ENCODE data around the gene APOA4. TPM values are rescaled to one million over a fixed set of nuclear protein-coding genes. Genes with fewer than 3 reads are reported as not detected.

The APOA4 gene
- total and polyA plus RNA-seq, 9 of the 15 experiments (the other 6 are each of a cell fraction or from before 2014, with no cell fraction given): 0.07 TPM; not detected in 8

DNA sequence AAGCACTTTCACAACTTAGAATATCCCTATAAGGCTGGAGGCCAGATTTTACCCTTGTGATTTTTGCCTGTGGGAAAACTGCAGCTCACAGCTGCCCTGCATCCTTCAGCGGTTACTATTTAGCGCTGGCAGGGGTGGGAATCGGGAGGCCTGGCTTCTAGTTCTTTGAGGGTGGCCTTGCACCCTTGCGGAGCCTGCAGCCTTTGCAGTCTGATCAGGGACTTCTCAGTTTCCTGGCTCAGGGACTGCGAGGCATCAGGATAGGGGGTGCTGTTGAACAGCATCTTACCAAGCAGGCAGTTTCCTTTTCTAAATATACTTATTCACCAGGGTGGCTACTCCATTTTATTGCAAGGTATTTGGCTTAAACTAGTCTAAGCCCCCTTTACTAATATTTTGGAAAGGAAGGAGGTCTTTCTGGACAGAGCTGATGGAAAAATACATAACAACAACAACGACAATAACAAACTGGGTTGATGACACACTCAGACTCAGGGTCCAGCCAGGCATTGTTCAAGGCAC is 17.2 kb upstream of the APOA4 start (continued):
- TF ChIP-seq, protein P1, sequence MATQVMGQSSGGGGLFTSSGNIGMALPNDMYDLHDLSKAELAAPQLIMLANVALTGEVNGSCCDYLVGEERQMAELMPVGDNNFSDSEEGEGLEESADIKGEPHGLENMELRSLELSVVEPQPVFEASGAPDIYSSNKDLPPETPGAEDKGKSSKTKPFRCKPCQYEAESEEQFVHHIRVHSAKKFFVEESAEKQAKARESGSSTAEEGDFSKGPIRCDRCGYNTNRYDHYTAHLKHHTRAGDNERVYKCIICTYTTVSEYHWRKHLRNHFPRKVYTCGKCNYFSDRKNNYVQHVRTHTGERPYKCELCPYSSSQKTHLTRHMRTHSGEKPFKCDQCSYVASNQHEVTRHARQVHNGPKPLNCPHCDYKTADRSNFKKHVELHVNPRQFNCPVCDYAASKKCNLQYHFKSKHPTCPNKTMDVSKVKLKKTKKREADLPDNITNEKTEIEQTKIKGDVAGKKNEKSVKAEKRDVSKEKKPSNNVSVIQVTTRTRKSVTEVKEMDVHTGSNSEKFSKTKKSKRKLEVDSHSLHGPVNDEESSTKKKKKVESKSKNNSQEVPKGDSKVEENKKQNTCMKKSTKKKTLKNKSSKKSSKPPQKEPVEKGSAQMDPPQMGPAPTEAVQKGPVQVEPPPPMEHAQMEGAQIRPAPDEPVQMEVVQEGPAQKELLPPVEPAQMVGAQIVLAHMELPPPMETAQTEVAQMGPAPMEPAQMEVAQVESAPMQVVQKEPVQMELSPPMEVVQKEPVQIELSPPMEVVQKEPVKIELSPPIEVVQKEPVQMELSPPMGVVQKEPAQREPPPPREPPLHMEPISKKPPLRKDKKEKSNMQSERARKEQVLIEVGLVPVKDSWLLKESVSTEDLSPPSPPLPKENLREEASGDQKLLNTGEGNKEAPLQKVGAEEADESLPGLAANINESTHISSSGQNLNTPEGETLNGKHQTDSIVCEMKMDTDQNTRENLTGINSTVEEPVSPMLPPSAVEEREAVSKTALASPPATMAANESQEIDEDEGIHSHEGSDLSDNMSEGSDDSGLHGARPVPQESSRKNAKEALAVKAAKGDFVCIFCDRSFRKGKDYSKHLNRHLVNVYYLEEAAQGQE (IDR thresholded peaks at IDR 0.05; ENCODE audit: borderline replicate concordance): peak; percentile 13; the same call in 1 of the 2 replicates
- TF ChIP-seq, protein P1 (CRISPR knock-in tag; IDR thresholded peaks at IDR 0.05; ENCODE audit: low read depth): no peak
- peak in 1 of 2 experiments; percentile 42; a peak in 2 of 4 replicates for TF ChIP-seq RAD21 (CRISPR knock-in tag; conservative IDR thresholded peaks at IDR 0.05 in 1 of 2, IDR thresholded peaks at IDR 0.05 in 1 of 2)
